ENCODE measurements around the gene CCDC71. TPM values are rescaled to one million over a fixed set of nuclear protein-coding genes. Genes with fewer than 3 reads are reported as not detected.

The CCDC71 gene
- total RNA-seq, 2 donors from 2014 or later = 44.2 to 47.0 TPM

DNA sequence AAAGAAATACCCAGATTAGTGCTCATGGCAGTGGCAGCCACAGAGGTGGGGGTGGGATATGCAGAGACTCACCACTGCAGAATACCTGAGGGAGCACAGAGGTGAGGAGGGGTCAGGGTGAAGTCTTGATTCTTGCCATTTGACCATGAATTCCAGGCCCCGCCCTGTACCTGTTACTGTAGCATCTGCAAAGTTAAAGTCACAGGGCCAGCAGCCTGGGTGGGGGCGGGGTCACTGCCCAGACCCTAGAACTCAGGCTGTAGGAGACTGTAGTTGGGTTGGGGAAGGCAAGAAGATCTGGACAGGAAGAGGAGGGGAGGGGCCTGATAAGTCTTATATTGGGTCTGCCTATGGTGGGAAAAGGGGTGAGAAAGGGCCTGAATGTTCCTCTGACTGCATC is 14.5 kb downstream of the CCDC71 start:
- Histone ChIP-seq H3K9me3 (no peaks in the 10 kb centered on the region), H3K27me3 (replicated peaks; ENCODE audit: insufficient read depth) (no peaks in the 10 kb centered on the region), H3K27ac (no peak overlapping the region), H3K4me1 (replicated peaks) (no peaks in the 10 kb centered on the region), H3K36me3 (no peaks in the 10 kb centered on the region), H3K4me3 (no peak overlapping the region)
- intact Hi-C loops (cut with DNase I) = no loop called here
- WGBS = 79% methylated on average over 2 of the region's 2 CpGs
- TF ChIP-seq POLR2A (IDR thresholded peaks at IDR 0.05) (no peak), POLR2AphosphoS5 (IDR thresholded peaks at IDR 0.05) (no peak)
- TF ChIP-seq, protein P1, sequence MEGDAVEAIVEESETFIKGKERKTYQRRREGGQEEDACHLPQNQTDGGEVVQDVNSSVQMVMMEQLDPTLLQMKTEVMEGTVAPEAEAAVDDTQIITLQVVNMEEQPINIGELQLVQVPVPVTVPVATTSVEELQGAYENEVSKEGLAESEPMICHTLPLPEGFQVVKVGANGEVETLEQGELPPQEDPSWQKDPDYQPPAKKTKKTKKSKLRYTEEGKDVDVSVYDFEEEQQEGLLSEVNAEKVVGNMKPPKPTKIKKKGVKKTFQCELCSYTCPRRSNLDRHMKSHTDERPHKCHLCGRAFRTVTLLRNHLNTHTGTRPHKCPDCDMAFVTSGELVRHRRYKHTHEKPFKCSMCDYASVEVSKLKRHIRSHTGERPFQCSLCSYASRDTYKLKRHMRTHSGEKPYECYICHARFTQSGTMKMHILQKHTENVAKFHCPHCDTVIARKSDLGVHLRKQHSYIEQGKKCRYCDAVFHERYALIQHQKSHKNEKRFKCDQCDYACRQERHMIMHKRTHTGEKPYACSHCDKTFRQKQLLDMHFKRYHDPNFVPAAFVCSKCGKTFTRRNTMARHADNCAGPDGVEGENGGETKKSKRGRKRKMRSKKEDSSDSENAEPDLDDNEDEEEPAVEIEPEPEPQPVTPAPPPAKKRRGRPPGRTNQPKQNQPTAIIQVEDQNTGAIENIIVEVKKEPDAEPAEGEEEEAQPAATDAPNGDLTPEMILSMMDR (IDR thresholded peaks at IDR 0.05) = no peak
- DNase-seq (ENCODE audit: low spot score) = no peak

DNA sequence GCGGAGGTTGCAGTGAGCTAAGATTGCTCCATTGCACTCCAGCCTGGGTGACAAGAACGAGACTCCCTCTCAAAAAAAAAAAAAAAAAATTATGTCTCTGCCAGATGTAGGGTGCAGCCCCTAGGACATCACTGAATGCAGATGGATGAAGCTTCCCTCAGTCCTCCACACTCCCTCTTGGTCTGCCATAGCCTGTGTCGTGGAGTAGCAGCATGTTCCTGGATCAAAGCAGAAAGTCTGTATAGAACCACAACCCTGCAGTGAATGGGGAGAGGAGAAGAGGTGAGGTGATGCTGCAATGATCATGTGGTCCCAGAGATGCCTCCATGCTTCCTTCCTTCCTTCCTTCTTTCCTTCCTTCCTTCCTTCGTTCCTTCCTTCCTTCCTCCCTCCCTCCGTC is 18.0 kb downstream of the CCDC71 start:
- Histone ChIP-seq H3K4me3 (no peak overlapping the region), H3K36me3 (no peaks in the 10 kb centered on the region), H3K9me3 (no peaks in the 10 kb centered on the region), H3K27ac (no peak overlapping the region), H3K4me1 (replicated peaks) (no peaks in the 10 kb centered on the region), H3K27me3 (replicated peaks; ENCODE audit: insufficient read depth) (no peaks in the 10 kb centered on the region)
- TF ChIP-seq, protein P1 (IDR thresholded peaks at IDR 0.05) = no peak
- TF ChIP-seq POLR2AphosphoS5 (IDR thresholded peaks at IDR 0.05) = no peak
- no peak for TF ChIP-seq POLR2A (IDR thresholded peaks at IDR 0.05)
- intact Hi-C loops (cut with DNase I) = no loop called here
- no peak for DNase-seq (ENCODE audit: low spot score)
- 75% methylated on average over 5 of the region's 5 CpGs for WGBS

GRCh38 chr3:49140080-49140479 is 26.1 kb downstream of the CCDC71 start:
- no peaks in the 10 kb centered on the region for H3K4me1 ChIP-seq (replicated peaks)
- TF ChIP-seq POLR2A (IDR thresholded peaks at IDR 0.05) = no peak
- TF ChIP-seq POLR2AphosphoS5 (IDR thresholded peaks at IDR 0.05) = no peak
- TF ChIP-seq, protein P1 (IDR thresholded peaks at IDR 0.05) = no peak
- H3K9me3 ChIP-seq = no peaks in the 10 kb centered on the region
- 90% methylated on average over 3 of the region's 3 CpGs for WGBS
- intact Hi-C loops (cut with DNase I) = no loop called here
- H3K4me3 ChIP-seq = no peak overlapping the region
- no peak for DNase-seq (ENCODE audit: low spot score)
- H3K36me3 ChIP-seq = no peaks in the 10 kb centered on the region
- H3K27me3 ChIP-seq (replicated peaks; ENCODE audit: insufficient read depth) = no peaks in the 10 kb centered on the region
- H3K27ac ChIP-seq = no peak overlapping the region

DNA sequence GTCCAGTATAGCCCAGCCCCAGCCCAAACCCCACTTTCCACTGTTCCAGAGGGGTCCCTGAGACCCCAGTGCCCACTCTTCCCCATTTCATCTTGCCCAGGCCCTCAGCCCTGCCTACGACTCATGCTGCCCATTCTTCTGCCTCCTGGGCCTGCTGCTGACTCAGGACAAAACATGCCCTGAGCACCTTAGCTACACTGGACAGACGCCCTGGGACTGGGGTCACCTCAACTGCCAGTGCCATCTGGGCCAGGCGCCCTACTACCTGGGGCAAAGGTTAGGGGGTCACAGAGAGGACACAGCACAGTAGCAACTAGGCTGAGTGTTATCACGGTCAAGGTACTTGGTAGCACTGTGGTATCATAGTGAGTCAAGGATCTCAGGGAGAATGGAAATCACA is 30.6 kb downstream of the CCDC71 start:
- Histone ChIP-seq H3K27me3 (replicated peaks; ENCODE audit: insufficient read depth) (no peaks in the 10 kb centered on the region), H3K4me3 (no peak overlapping the region), H3K4me1 (replicated peaks) (peaks cover 5% of the 10 kb centered on the region), H3K27ac (no peak overlapping the region), H3K9me3 (no peaks in the 10 kb centered on the region), H3K36me3 (no peaks in the 10 kb centered on the region)
- DNase-seq (ENCODE audit: low spot score) = no peak
- TF ChIP-seq POLR2AphosphoS5 (IDR thresholded peaks at IDR 0.05) = no peak
- no peak for TF ChIP-seq POLR2A (IDR thresholded peaks at IDR 0.05)
- TF ChIP-seq, protein P1 (IDR thresholded peaks at IDR 0.05) = no peak
- intact Hi-C loops (cut with DNase I) = loop anchor here (10.0 kb wide), 1 partner anchor 1149 kb away; no protein-coding TSS in a partner anchor
- 90% methylated on average over 4 of the region's 4 CpGs for WGBS

DNA sequence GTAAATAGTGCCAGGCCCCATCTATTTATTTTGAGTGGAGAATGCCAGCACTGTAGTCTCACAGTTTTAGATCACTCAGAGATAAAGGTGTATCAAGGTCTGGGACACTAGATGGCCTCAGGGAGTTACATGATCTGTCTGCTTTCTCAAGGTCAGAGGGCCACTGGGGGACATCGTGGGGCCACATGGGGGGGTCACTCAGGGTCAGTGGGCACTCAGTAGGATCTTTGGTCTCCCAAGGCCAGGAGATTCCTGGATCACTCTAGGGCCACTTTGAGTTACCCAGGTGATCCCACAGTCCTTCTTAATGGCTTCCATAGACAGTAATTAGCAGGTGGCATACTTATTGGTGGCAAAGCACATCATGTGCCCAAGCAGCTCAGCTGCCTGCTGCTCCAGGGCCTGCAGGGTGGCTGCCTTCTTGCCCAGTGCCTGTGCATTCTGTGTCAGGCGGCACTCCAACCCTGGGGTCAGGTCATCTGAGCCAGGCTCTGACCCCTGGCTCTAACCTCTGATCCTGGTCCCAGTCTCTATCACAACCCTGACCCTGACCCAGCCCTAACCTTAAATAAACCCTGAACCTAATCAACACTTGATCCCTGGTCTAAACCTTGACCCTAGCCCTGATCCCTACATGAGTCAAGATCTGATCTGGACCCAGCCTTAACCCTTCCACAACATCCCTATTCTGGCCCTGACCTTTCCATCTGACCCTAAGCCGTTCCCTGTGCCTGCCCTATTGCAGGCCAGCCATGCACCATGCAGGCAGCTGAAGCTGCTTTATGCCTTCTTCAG is 31.5 kb downstream of the CCDC71 start:
- Histone ChIP-seq H3K27me3 (replicated peaks; ENCODE audit: insufficient read depth) (no peaks in the 10 kb centered on the region), H3K27ac (peak overlapping the region; percentile 81), H3K4me3 (no peak overlapping the region), H3K36me3 (no peaks in the 10 kb centered on the region), H3K4me1 (replicated peaks) (peaks cover 5% of the 10 kb centered on the region), H3K9me3 (no peaks in the 10 kb centered on the region)
- DNase-seq (ENCODE audit: low spot score) = no peak
- intact Hi-C loops (cut with DNase I) = loop anchor here (5.0 to 10.0 kb wide), 2 partner anchors 42 to 1150 kb away; partner anchors contain the start of gene QRICH1
- 55% methylated on average over 3 of the region's 3 CpGs for WGBS
- TF ChIP-seq POLR2AphosphoS5 (IDR thresholded peaks at IDR 0.05) (no peak), POLR2A (IDR thresholded peaks at IDR 0.05) (no peak)
- TF ChIP-seq, protein P1 (IDR thresholded peaks at IDR 0.05) = no peak

Data from prostate gland (tissue), 2 donors.